ENCODE results near the gene OSGEPL1.
"Not testable (repeated sequence)": the region's sequence is repeated elsewhere in the genome, so short reads cannot be mapped to it uniquely, and the experiment has no call there.

The OSGEPL1 gene

DNA sequence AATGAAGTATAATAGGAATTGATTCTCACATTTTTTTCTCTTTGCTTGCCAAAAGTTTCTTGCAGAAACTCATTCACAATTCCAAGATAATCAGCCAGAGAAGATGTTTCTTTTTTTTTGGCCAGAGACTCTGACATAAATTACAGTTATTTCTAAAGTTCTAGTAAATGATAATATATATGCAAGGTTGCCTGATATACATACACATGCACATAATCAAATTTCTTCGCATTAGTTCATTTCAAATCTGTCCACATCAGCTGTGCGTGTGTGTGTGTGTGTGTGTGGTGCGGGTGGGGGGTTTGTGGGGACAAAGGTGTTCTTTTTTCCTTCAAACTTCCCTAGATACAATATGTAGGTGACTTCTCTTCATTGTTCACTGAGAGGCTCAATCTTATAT, 33.2 kb downstream of the OSGEPL1 start:
- no peak for DNase-seq

DNA sequence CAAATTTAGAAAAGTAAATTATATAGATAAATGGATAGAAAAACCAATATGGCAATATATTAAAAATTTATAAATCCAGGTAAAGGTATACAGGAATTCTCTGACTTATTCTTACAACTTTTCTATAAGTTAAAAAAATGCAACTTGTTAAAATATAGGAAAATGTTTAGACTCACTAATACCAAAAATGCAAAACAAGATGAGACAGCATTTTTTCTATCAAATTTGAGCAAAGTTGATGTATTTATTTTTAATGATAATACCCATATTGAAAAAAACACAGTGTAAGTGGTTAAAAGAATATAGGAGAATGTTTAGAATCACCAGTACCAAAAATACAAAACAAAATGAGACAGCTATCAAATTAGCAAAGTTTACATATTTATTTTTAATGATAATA, 35.7 kb downstream of the OSGEPL1 start:
- no peak for DNase-seq

DNA sequence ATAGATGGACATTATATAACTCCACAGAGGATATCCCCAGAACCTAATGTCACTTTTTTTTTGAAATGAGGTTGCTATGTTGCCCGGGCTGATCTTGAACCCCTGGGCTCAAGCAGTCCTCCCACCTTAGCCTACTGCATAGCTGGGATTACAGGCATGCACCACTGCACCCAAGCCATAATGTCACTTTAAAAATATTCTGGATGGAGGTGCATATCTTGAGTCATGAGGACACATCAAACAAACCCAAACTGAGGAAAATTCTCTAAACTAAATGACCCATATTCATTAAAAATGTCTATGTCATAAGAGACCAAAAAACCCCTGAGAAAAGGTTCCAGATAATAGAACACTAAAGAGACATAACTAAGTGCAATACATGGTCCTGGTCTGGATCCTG, 36.3 kb downstream of the OSGEPL1 start:
- no peak for DNase-seq

- DNase-seq, result no peak
These were observed 39.4 kb downstream of the OSGEPL1 start for GRCh38 chr2:189723192-189723591.

GRCh38 chr2:189719571-189719970, 43.0 kb downstream of the OSGEPL1 start:
- DNase-seq, result no peak

DNA sequence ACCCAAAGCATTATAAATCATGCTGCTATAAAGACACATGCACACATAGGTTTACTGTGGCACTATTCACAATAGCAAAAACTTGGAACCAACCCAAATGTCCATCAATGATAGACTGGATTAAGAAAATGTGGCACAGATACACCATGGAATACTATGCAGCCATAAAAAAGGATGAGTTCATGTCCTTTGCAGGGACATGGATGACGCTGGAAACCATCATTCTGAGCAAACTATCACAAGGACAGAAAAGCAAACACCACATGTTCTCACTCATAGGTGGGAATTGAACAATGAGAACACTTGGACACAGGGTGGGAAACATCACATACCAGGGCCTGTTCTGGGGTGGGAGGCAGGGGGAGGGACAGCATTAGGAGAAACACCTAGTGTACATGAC, 45.0 kb downstream of the OSGEPL1 start:
- DNase-seq, result not testable (repeated sequence)

DNA sequence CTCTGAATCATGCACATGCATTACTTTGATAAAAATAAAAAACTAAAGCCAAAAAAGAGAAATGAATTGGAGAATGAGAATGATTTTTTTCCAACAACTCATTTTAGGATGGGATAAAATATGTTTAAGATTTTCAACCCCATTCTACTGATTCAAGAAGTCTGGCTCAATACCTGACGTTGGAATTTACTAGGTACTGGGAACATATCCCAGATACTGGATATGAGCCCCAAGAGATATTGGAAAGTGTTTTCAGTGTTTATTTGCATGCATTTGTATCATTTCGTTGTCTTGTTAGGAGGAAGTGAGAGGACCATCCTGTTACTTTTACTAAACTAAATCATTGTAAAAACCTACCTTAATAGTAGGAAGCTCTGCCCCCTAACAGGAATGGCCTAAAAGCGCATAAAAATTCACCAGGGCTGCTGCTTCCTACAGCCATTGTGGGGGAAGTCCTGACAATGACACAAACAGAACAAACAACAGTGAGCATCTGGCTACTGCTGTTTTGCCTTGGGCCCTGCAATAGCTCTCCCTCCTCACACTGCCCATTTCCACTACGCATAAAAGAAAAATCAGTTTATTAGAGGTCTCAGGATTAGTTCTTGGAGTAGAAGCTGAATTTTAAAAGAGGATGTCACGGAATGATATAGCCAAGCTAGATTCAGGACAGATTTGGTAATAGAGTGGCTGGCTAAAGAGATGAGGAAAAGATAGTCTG, 52.9 kb downstream of the OSGEPL1 start:
- no peak for DNase-seq

GRCh38 chr2:189702071-189702470, 60.5 kb downstream of the OSGEPL1 start:
- DNase-seq, result no peak

- DNase-seq, result no peak
These were observed 61.9 kb downstream of the OSGEPL1 start for GRCh38 chr2:189700681-189701080.

- DNase-seq, result peak in 1 of 2 experiments; percentile 18
These were observed 64.3 kb downstream of the OSGEPL1 start for GRCh38 chr2:189698020-189698887.
